Body of pancreas (tissue), 4 donors: ENCODE results near the gene BIK.

ENCODE experiments used
- POLR2A ChIP-seq, 3 donors: fragments of 450-650 bp; IDR thresholded peaks; one replicate each; pipeline ENCODE4 v1.6.1; 2016; ENCODE audit warnings: antibody characterized with exemption in 3 of 3, mild to moderate bottlenecking in 2 of 3
- TF ChIP-seq, protein P1 (sequence below), 7 experiments: fragments of 450-650 bp in 4 of 7; fragments of 200-600 bp in 3 of 7; sonication (generic) in 3 of 7; IDR thresholded peaks; one replicate each; pipeline ENCODE4 v1.5.1; 2016 to 2019; ENCODE audit warnings: antibody characterized with exemption in 7 of 7

DNA sequence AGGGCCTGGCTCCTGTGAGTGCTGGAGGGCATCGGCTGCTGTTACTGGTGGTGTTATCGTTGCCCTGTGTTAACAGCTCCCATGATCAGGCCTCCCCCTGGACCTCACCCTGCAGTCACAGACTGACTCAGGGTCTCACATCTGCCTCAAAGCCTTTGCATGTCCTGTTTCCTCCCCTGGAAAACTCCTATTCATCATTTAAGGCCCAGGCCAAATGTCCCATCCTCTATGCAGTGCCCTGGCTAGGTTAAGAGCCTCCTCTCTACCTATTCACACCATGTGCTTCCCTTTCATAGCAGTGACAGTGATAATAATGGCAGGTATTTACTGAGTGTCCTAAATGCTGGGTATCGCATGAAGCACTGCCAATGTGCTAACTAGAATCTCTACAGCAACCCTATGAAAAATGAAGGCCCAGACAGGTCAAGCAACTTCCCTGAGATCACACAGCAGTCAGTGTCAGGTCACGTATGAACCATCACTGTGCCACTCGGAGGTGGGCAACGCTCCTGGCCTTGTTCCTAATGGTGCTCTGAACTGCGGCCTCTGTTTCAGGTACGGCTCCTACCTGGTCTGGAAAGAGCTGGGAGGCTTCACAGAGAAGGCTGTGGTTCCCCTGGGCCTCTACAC lies 50.1 kb downstream of the BIK start:
- TF ChIP-seq, protein P1, sequence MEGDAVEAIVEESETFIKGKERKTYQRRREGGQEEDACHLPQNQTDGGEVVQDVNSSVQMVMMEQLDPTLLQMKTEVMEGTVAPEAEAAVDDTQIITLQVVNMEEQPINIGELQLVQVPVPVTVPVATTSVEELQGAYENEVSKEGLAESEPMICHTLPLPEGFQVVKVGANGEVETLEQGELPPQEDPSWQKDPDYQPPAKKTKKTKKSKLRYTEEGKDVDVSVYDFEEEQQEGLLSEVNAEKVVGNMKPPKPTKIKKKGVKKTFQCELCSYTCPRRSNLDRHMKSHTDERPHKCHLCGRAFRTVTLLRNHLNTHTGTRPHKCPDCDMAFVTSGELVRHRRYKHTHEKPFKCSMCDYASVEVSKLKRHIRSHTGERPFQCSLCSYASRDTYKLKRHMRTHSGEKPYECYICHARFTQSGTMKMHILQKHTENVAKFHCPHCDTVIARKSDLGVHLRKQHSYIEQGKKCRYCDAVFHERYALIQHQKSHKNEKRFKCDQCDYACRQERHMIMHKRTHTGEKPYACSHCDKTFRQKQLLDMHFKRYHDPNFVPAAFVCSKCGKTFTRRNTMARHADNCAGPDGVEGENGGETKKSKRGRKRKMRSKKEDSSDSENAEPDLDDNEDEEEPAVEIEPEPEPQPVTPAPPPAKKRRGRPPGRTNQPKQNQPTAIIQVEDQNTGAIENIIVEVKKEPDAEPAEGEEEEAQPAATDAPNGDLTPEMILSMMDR (IDR thresholded peaks at IDR 0.05) = no peak
- no peak for TF ChIP-seq POLR2A (IDR thresholded peaks at IDR 0.05)
